H9 (cell line): ENCODE measurements around the gene ARHGAP40. TPM values are rescaled to one million over a fixed set of nuclear protein-coding genes. Genes with fewer than 3 reads are reported as not detected.

ENCODE experiments used
- DNase-seq: peaks from one replicate; pipeline ENCODE4 v3.0.0-alpha.2; 2017
- H2AFZ ChIP-seq: one replicate; pipeline ENCODE4 v1.6.1; 2013; ENCODE audit warnings: mild to moderate bottlenecking, low read length, control low read depth, moderate library complexity
- H2AK5ac ChIP-seq: 2 replicates; pipeline ENCODE4 v1.6.1; 2013; ENCODE audit warnings: low read length, control low read depth, mixed read lengths; ENCODE audit not compliant: insufficient read length
- H2BK120ac ChIP-seq: one replicate; pipeline ENCODE4 v1.6.1; 2013; ENCODE audit warnings: low read depth, mild to moderate bottlenecking, low read length, control low read depth, inconsistent platforms; ENCODE audit not compliant: poor library complexity, severe bottlenecking
- H2BK12ac ChIP-seq: 2 replicates; pipeline ENCODE4 v1.6.1; 2013; ENCODE audit warnings: low read length, control low read depth, mixed read lengths, low read depth; ENCODE audit not compliant: insufficient read length
- H2BK15ac ChIP-seq: 2 replicates; pipeline ENCODE4 v1.6.1; 2013; ENCODE audit warnings: low read depth, low read length, control low read depth
- H2BK20ac ChIP-seq: one replicate; pipeline ENCODE4 v1.6.1; 2013; ENCODE audit warnings: low read depth, mild to moderate bottlenecking, low read length, control low read depth, inconsistent platforms; ENCODE audit not compliant: poor library complexity, severe bottlenecking
- H2BK5ac ChIP-seq: 2 replicates; pipeline ENCODE4 v1.6.1; 2013; ENCODE audit warnings: low read length, control low read depth, mixed read lengths; ENCODE audit not compliant: insufficient read length
- H3K14ac ChIP-seq: 2 replicates; pipeline ENCODE4 v1.6.1; 2013; ENCODE audit warnings: low read length, control low read depth; ENCODE audit not compliant: insufficient read depth
- H3K18ac ChIP-seq: 2 replicates; pipeline ENCODE4 v1.6.1; 2013; ENCODE audit warnings: low read depth, mild to moderate bottlenecking, mixed read lengths, low read length, control low read depth; ENCODE audit not compliant: insufficient read length
- H3K23ac ChIP-seq: 2 replicates; pipeline ENCODE4 v1.6.1; 2013; ENCODE audit warnings: low read length, control low read depth, mixed read lengths, low read depth; ENCODE audit not compliant: insufficient read length
- H3K23me2 ChIP-seq: 2 replicates; pipeline ENCODE4 v1.6.1; 2013; ENCODE audit warnings: low read depth, mild to moderate bottlenecking, mixed read lengths, low read length, control low read depth; ENCODE audit not compliant: insufficient read length, poor library complexity, severe bottlenecking
- H3K27ac ChIP-seq: 2 replicates; pipeline ENCODE4 v1.5.1; 2013; ENCODE audit warnings: low read length, control low read depth, mixed read lengths, low read depth; ENCODE audit not compliant: insufficient read length
- H3K27me3 ChIP-seq: 2 replicates; pipeline ENCODE4 v1.6.1; 2013; ENCODE audit warnings: low read length, control low read depth, inconsistent platforms; ENCODE audit not compliant: insufficient read depth
- H3K4ac ChIP-seq: 2 replicates; pipeline ENCODE4 v1.6.1; 2013; ENCODE audit warnings: low read depth, mild to moderate bottlenecking, control low read depth, inconsistent platforms, low read length, moderate library complexity
- H3K4me1 ChIP-seq: 2 replicates; pipeline ENCODE4 v1.6.1; 2013; ENCODE audit warnings: low read length, control low read depth, inconsistent platforms; ENCODE audit not compliant: insufficient read depth
- H3K4me2 ChIP-seq: 2 replicates; pipeline ENCODE4 v1.6.1; 2013; ENCODE audit warnings: low read length, control low read depth, mixed read lengths; ENCODE audit not compliant: insufficient read length, insufficient read depth
- H3K56ac ChIP-seq: 2 replicates; pipeline ENCODE4 v1.6.1; 2013; ENCODE audit warnings: low read depth, mild to moderate bottlenecking, mixed read lengths, low read length, control low read depth; ENCODE audit not compliant: insufficient read length
- H3K79me1 ChIP-seq: 2 replicates; pipeline ENCODE4 v1.6.1; 2013; ENCODE audit warnings: low read depth, mild to moderate bottlenecking, moderate library complexity, low read length, control low read depth, inconsistent platforms; ENCODE audit not compliant: insufficient read depth, poor library complexity, severe bottlenecking
- H3K79me2 ChIP-seq: 2 replicates; pipeline ENCODE4 v1.6.1; 2013; ENCODE audit warnings: low read length, control low read depth, inconsistent platforms; ENCODE audit not compliant: insufficient read depth
- H3K9ac ChIP-seq: 2 replicates; pipeline ENCODE4 v1.6.1; 2013; ENCODE audit warnings: low read length, control low read depth, mixed read lengths; ENCODE audit not compliant: insufficient read length; ENCODE audit errors: extremely low read depth
- H3K9me3 ChIP-seq: one replicate; pipeline ENCODE4 v1.6.1; 2013; ENCODE audit warnings: low read depth, low read length, inconsistent platforms; ENCODE audit not compliant: control insufficient read depth
- H3T11ph ChIP-seq: one replicate; pipeline ENCODE4 v1.6.1; 2013; ENCODE audit warnings: mild to moderate bottlenecking, low read length, control low read depth, inconsistent platforms
- H4K20me1 ChIP-seq: one replicate; pipeline ENCODE4 v1.6.1; 2013; ENCODE audit not compliant: control insufficient read depth, insufficient read length, insufficient read depth
- H4K5ac ChIP-seq: 2 replicates; pipeline ENCODE4 v1.6.1; 2013; ENCODE audit warnings: low read depth, mild to moderate bottlenecking, mixed read lengths, low read length, control low read depth; ENCODE audit not compliant: insufficient read length
- H4K8ac ChIP-seq: replicated peaks from 2 replicates; pipeline ENCODE4 v1.6.1; 2013; ENCODE audit warnings: low read length, control low read depth, mixed read lengths, low read depth; ENCODE audit not compliant: insufficient read length
- H4K91ac ChIP-seq: 2 replicates; pipeline ENCODE4 v1.6.1; 2013; ENCODE audit warnings: low read depth, mild to moderate bottlenecking, moderate library complexity, mixed read lengths, low read length, control low read depth; ENCODE audit not compliant: insufficient read length
- H3K27ac Mint-ChIP-seq, 3 experiments: 2 replicates in 2 of 3; 3 replicates in 1 of 3; pipeline ENCODE4 v1.8.0; 2020 to 2021; ENCODE audit warnings: mixed read lengths in 3 of 3, mild to moderate bottlenecking in 1 of 3, moderate library complexity in 1 of 3
- H3K27me3 Mint-ChIP-seq: 2 replicates; pipeline ENCODE4 v1.8.0; 2021; ENCODE audit warnings: low read depth, mild to moderate bottlenecking, moderate library complexity, mixed read lengths
- H3K36me3 Mint-ChIP-seq, 3 experiments: 2 replicates in 2 of 3; 3 replicates in 1 of 3; pipeline ENCODE4 v1.8.0; 2020 to 2021; ENCODE audit warnings: low read depth in 3 of 3, mixed read lengths in 3 of 3; ENCODE audit not compliant: insufficient read depth in 1 of 3
- H3K4me1 Mint-ChIP-seq, 2 experiments: 2 replicates each; pipeline ENCODE4 v1.8.0; 2020; ENCODE audit warnings: mixed read lengths in 2 of 2
- H3K4me3 Mint-ChIP-seq, 2 experiments: 2 replicates in 1 of 2; 3 replicates in 1 of 2; pipeline ENCODE4 v1.8.0; 2020 to 2021; ENCODE audit warnings: mild to moderate bottlenecking in 2 of 2, mixed read lengths in 2 of 2, moderate library complexity in 1 of 2
- H3K9me3 Mint-ChIP-seq, 2 experiments: 2 replicates in 1 of 2; 3 replicates in 1 of 2; pipeline ENCODE4 v1.8.0; 2020; ENCODE audit warnings: mild to moderate bottlenecking in 2 of 2, mixed read lengths in 2 of 2, moderate library complexity in 1 of 2
- CTCF ChIP-seq: fragments of 200-600 bp; sonication (generic); conservative IDR thresholded peaks from 3 replicates; pipeline ENCODE4 v1.8.0; 2021; ENCODE audit warnings: antibody characterized with exemption, mild to moderate bottlenecking
- WGBS: extraction: QIAGEN DNeasy Blood & Tissue Kit; methylation state at CpG from one replicate; pipeline ENCODE4 v1.1.7; 2013; ENCODE audit warnings: missing lambda C conversion rate, low lambda C conversion rate, mixed read lengths; ENCODE audit not compliant: insufficient read length; ENCODE audit errors: extremely low coverage; 5-methylcytosine and 5-hydroxymethylcytosine counted together
- total RNA-seq: library from RNA; stranded (reverse); gene quantifications from 2 replicates; pipeline ENCODE4 v1.2.1, GENCODE V29; 2021

The ARHGAP40 gene
- total RNA-seq, 1 experiment from 2014 or later: 0.17 TPM

- H2BK120ac ChIP-seq: no peak overlapping the region
- no peak overlapping the region for H3T11ph ChIP-seq
- no peak overlapping the region for H3K27ac Mint-ChIP-seq
- H3K23ac ChIP-seq: no peak overlapping the region
- H2BK12ac ChIP-seq: no peak overlapping the region
- no peaks in the 10 kb centered on the region for H3K9me3 ChIP-seq
- H3K36me3 Mint-ChIP-seq: peaks cover 0 to 1% (median 0%) of the 10 kb centered on the region in 3 experiments; a peak in 1 of 7 replicates
- no peaks in the 10 kb centered on the region for H3K23me2 ChIP-seq
- no peaks in the 10 kb centered on the region for H3K27me3 ChIP-seq
- no peak overlapping the region for H3K4me2 ChIP-seq
- H3K18ac ChIP-seq: no peak overlapping the region
- no peak overlapping the region for H2AK5ac ChIP-seq
- no peak overlapping the region for H2BK15ac ChIP-seq
- H3K79me1 ChIP-seq: no peaks in the 10 kb centered on the region
- no peaks in the 10 kb centered on the region for H3K79me2 ChIP-seq
- no peak overlapping the region for H2BK20ac ChIP-seq
- H4K20me1 ChIP-seq: no peaks in the 10 kb centered on the region
- peaks cover 12 to 17% of the 10 kb centered on the region in 2 experiments for H3K4me1 Mint-ChIP-seq
- H3K4me3 Mint-ChIP-seq: no peak overlapping the region
- no peak overlapping the region for H2BK5ac ChIP-seq
- no peak for TF ChIP-seq CTCF
- H4K8ac ChIP-seq: no peak overlapping the region
- H3K27me3 Mint-ChIP-seq: peaks cover 2% of the 10 kb centered on the region
- no CpG with 5 or more reads among the region's 4 CpGs for WGBS
- no peak overlapping the region for H3K27ac ChIP-seq
- H3K4ac ChIP-seq: no peak overlapping the region
- H3K9ac ChIP-seq: no peak overlapping the region
- no peaks in the 10 kb centered on the region for H3K4me1 ChIP-seq
- no peak overlapping the region for H3K14ac ChIP-seq
- no peak overlapping the region for H4K91ac ChIP-seq
- H3K56ac ChIP-seq: no peak overlapping the region
- no peak overlapping the region for H2AFZ ChIP-seq
- no peak overlapping the region for H4K5ac ChIP-seq
- no peak for DNase-seq
- no peaks in the 10 kb centered on the region for H3K9me3 Mint-ChIP-seq
These were observed 16.2 kb downstream of the ARHGAP40 start for GRCh38 chr20:38617830-38618196.
